Astrocyte of the cerebellum (primary cell): ENCODE results near the gene ECPAS.
"Not testable (repeated sequence)": the region's sequence is repeated elsewhere in the genome, so short reads cannot be mapped to it uniquely, and the experiment has no call there.

ENCODE experiments used
- DNase-seq: peaks from one replicate; pipeline ENCODE4 v3.0.0-alpha.2; 2011; ENCODE audit warnings: low read depth
- H3K4me3 ChIP-seq: 2 replicates; pipeline ENCODE4 v1.5.1; 2011; ENCODE audit warnings: mild to moderate bottlenecking, low read depth, low read length, moderate library complexity
- in situ Hi-C: cut with HindIII; loops from 2 replicates; pipeline ENCODE4 v1.10.0; 2017; ENCODE audit warnings: low sequenced_read_pairs
- TF ChIP-seq, protein P1 (sequence below): IDR thresholded peaks from 2 replicates; pipeline ENCODE4 v1.5.1; 2012; ENCODE audit warnings: low read length, low read depth, moderate library complexity, mild to moderate bottlenecking; ENCODE audit errors: missing control alignments

Gene ECPAS

DNA sequence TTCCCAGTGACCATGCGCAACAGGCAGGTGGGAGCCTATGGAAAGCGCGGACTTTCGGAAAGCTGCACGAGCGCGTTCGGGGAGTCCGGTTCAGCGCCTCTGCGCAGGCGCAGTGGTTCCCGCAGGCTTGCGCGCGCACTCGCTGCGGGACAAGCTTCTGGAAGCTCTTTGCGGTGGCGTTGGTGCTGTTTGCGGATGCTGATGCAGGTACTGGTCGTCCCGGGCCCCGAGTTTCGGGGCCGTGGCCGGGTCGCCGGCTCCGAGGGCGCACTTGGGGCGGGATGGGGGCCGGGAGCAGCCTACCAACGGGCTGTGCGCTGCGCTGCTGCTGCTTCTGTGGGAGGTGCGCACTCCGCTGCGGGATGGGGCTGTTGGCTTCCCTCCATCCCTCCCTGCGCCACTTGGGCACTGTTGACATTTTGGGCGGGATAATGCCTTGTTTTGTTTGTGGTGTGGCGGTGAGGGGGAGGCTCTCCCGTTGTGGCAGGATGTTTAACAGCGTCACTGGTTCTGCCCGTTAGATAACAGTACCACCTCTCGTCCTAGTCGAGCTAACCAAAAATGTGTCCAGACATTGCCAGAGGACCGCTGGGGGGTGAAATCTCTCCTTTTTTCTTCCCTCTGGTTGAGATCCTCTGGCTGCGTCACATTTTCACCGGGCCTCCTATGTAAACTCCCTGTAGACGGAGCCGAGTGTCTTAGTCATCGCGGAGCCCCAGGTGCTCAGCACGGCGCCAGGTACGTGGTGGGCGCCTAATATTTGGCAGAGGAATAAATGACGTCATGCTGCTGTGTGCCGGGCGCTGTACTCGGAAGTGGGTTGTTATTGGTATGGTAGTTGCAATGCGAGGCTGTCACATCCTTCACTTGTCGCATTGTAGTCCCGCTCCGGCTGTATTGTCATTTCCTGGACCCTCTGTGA, 41.1 kb upstream of the ECPAS start, which contains the start of gene ZNF483:
Gene ZNF483, plus strand, starts transcription at position 124 of the 922 bp plus-strand sequence. CDS start 2,217 bp downstream, outside the sequence.
- TF ChIP-seq, protein P1, sequence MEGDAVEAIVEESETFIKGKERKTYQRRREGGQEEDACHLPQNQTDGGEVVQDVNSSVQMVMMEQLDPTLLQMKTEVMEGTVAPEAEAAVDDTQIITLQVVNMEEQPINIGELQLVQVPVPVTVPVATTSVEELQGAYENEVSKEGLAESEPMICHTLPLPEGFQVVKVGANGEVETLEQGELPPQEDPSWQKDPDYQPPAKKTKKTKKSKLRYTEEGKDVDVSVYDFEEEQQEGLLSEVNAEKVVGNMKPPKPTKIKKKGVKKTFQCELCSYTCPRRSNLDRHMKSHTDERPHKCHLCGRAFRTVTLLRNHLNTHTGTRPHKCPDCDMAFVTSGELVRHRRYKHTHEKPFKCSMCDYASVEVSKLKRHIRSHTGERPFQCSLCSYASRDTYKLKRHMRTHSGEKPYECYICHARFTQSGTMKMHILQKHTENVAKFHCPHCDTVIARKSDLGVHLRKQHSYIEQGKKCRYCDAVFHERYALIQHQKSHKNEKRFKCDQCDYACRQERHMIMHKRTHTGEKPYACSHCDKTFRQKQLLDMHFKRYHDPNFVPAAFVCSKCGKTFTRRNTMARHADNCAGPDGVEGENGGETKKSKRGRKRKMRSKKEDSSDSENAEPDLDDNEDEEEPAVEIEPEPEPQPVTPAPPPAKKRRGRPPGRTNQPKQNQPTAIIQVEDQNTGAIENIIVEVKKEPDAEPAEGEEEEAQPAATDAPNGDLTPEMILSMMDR: no peak
- H3K4me3 ChIP-seq: peak within 1 kb of the TSS; percentile 79
- DNase-seq: peak; percentile 48
- in situ Hi-C loops: no loop called here

DNA sequence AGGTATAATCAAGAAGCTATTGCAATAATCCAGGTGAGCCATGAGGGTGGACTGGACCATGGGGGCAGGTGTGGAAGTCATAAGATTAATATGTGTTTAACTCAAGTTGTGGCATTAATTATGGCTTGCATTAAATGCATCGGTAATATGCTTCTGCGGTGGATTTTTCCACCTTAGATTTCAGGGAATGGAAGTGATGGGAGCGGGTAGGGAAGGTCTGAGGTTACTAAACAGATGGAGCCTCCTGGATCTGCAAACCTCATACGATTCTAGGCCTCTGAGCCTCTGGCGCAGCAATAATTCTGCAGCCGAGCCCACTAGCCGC, 40.5 kb upstream of the ECPAS start:
- peak overlapping the region; percentile 79 for H3K4me3 ChIP-seq
- TF ChIP-seq, protein P1: no peak
- DNase-seq: no peak
- in situ Hi-C loops: no loop called here

DNA sequence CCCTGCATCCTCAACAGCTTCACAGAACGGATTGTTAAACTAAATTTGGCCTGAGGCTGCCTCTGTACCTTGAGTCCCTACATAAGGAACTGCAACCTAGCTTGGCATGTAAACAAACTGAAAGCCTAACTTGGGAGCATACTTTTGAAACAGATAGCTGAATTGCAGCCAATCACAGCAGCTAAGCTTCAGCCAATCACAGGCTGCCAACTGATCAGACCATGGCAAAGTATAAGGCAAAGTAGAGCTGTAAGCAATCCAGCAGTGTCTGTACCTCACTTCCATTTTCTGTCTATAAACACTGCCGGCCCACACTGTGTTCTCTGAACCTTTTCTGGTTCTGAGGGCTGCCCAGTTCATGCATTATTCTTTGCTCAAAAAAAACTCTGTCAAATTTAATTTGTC, 31.9 kb upstream of the ECPAS start:
- TF ChIP-seq, protein P1: no peak
- no peak for DNase-seq
- H3K4me3 ChIP-seq: no peak overlapping the region
- in situ Hi-C loops: loop anchor here (5.0 kb wide), 2 partner anchors 64 to 66 kb away; no protein-coding TSS in a partner anchor

DNA sequence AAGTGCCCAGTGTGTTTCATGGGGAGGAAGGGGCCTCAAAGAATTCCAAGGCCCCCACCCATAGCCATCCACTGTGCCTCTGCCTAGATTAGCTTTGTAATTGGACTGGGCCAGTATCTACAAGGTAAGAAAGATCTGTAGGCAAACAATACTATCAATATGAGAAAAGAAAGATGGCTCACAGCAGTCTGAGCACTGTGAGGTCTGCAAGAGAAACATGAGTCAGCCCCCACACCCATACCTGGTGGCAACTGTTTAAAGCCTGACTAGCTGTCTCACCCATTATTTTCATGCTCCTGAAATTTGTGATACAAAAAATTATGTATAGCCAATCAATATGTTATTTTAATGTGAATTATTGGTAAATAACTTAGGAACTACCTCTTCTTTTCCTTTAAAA, 30.8 kb upstream of the ECPAS start:
- TF ChIP-seq, protein P1: no peak
- DNase-seq: no peak
- H3K4me3 ChIP-seq: no peak overlapping the region
- in situ Hi-C loops: loop anchor here (5.0 kb wide), 2 partner anchors 63 to 67 kb away; no protein-coding TSS in a partner anchor

DNA sequence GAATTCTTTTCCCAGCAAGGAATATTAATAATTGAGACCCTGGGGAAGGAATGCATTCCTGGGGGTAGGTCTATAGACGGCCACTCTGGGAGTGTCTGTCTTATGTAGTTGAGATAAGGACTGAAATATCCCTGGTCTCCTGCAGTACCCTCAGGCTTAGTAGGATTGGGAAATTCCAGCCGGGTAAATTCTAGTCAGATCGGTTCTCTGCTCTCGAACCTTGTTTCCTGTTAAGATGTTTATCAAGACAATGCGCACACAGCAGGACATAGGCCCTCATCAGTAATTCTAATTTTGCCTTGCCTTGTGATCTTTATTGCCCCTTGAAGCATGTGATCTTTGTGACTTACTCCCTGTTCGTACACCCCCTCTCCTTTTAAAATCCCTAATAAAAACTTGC, 27.4 kb upstream of the ECPAS start:
- in situ Hi-C loops: not testable (repeated sequence)

DNA sequence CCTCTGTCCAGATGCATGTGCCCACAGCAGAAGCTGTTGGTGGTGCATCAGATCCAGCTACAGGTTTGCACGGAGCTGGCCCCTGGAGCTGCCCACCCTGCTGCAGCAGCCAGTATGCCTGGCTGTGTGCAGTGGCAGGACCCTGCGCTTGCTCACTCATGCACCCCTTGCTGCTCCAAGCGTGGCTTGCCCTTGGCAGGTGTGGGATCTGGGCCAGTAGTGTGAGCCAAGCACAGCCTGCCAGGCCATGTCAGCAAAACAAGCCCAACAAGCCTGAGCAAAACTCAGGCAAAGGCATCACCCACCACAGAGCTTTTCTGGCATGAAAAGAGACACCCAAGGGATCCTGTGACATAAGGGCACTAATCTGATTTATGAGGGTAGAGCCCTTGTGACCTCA, 18.3 kb upstream of the ECPAS start:
- no peak for DNase-seq
- TF ChIP-seq, protein P1: no peak
- in situ Hi-C loops: no loop called here

More for the DNA sequence above, 27.4 kb upstream of the ECPAS start:
- not testable (repeated sequence) for DNase-seq, H3K4me3 ChIP-seq

DNA sequence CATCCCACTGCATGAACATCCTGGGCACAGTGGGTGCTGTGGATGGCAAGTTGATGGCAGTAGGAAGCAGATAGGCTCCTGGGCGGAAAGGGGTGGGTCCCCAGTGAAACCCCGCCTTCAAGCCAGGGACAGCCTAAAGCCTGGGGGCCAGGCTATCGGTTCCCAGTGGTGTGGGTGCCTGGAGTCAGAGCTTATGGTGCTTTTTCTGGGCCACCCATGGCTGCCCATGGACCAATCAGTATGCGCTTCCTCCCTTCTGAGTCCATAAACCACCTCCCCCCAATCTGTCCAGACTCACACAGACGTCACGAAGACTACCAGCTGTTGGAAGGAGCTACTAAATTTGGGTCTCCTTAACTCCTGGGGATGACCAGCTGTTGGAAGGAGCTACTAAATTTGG, 17.5 kb upstream of the ECPAS start:
- in situ Hi-C loops: no loop called here
- DNase-seq: no peak
- no peak overlapping the region for H3K4me3 ChIP-seq
- TF ChIP-seq, protein P1: no peak

More for the DNA sequence above, 18.3 kb upstream of the ECPAS start:
- no peak overlapping the region for H3K4me3 ChIP-seq
